Measurements from ENCODE around the gene ITLN2. TPM values are rescaled to one million over a fixed set of nuclear protein-coding genes. Genes with fewer than 3 reads are reported as not detected.
"Not testable (repeated sequence)": the region's sequence is repeated elsewhere in the genome, so short reads cannot be mapped to it uniquely, and the experiment has no call there.

ITLN2 gene
- total RNA-seq, 1 donor: not detected

GRCh38 chr1:160904783-160905616, 49.6 kb downstream of the ITLN2 start:
- no peak overlapping the region for H3K4me3 ChIP-seq (ENCODE audit: low read depth, low read length)
- peak; percentile 46 for DNase-seq (ENCODE audit: low read depth)
- TF ChIP-seq CTCF (IDR thresholded peaks at IDR 0.05; ENCODE audit: insufficient read depth, low read length): no peak

- not testable (repeated sequence) for DNase-seq (ENCODE audit: low read depth)
Measured at GRCh38 chr1:160902251-160902650, 52.4 kb downstream of the ITLN2 start.

GRCh38 chr1:160901768-160902167, 52.8 kb downstream of the ITLN2 start:
- no peak overlapping the region for H3K4me3 ChIP-seq (ENCODE audit: low read depth, low read length)
- no peak for TF ChIP-seq CTCF (IDR thresholded peaks at IDR 0.05; ENCODE audit: insufficient read depth, low read length)

More at GRCh38 chr1:160902251-160902650, 52.4 kb downstream of the ITLN2 start:
- not testable (repeated sequence) for H3K4me3 ChIP-seq (ENCODE audit: low read depth, low read length)

GRCh38 chr1:160900683-160901082, 53.9 kb downstream of the ITLN2 start:
- not testable (repeated sequence) for H3K4me3 ChIP-seq (ENCODE audit: low read depth, low read length); DNase-seq (ENCODE audit: low read depth)

More at GRCh38 chr1:160901768-160902167, 52.8 kb downstream of the ITLN2 start:
- DNase-seq (ENCODE audit: low read depth): no peak

Other genes with a start within 250 kb of the ITLN2 start
- not detected in 2 replicates for gene CD48, start 243.0 kb downstream of the ITLN2 start, total RNA-seq (ENCODE audit: low replicate concordance)
- gene SLAMF7, start 215.6 kb downstream of the ITLN2 start, total RNA-seq (ENCODE audit: low replicate concordance): not detected in 2 replicates
- gene LY9, start 158.6 kb downstream of the ITLN2 start, total RNA-seq (ENCODE audit: low replicate concordance): 0.25 TPM in 1 of 2 replicates, not detected in the other
- 0.33 TPM in 1 of 2 replicates, not detected in the other for gene CD244, start 91.9 kb downstream of the ITLN2 start, total RNA-seq (ENCODE audit: low replicate concordance)
- gene ITLN1, start 69.6 kb downstream of the ITLN2 start, total RNA-seq (ENCODE audit: low replicate concordance): 0.49 TPM in 1 of 2 replicates, not detected in the other
- gene F11R, start 66.3 kb upstream of the ITLN2 start, total RNA-seq (ENCODE audit: low replicate concordance): 0.36 and 3.3 TPM in 2 replicates
- gene TSTD1, start 84.2 kb upstream of the ITLN2 start, total RNA-seq (ENCODE audit: low replicate concordance): 0.90 TPM in 1 of 2 replicates, not detected in the other
- gene USF1, start 91.2 kb upstream of the ITLN2 start, total RNA-seq (ENCODE audit: low replicate concordance): 23.5 and 36.2 TPM in 2 replicates
- gene ARHGAP30, start 115.1 kb upstream of the ITLN2 start, total RNA-seq (ENCODE audit: low replicate concordance): not detected in 2 replicates
- not detected in 2 replicates for gene NECTIN4, start 134.7 kb upstream of the ITLN2 start, total RNA-seq (ENCODE audit: low replicate concordance)
- 0.90 and 1.8 TPM in 2 replicates for gene KLHDC9, start 143.6 kb upstream of the ITLN2 start, total RNA-seq (ENCODE audit: low replicate concordance)
- 39.9 and 50.2 TPM in 2 replicates for gene PFDN2, start 163.2 kb upstream of the ITLN2 start, total RNA-seq (ENCODE audit: low replicate concordance)
- gene NIT1, start 163.3 kb upstream of the ITLN2 start, total RNA-seq (ENCODE audit: low replicate concordance): 13.3 and 18.3 TPM in 2 replicates
- 7.8 and 25.8 TPM in 2 replicates for gene DEDD, start 177.9 kb upstream of the ITLN2 start, total RNA-seq (ENCODE audit: low replicate concordance)
- gene UFC1, start 199.2 kb upstream of the ITLN2 start, total RNA-seq (ENCODE audit: low replicate concordance): 65.3 and 111 TPM in 2 replicates
- gene USP21, start 204.7 kb upstream of the ITLN2 start, total RNA-seq (ENCODE audit: low replicate concordance): 6.1 and 11.6 TPM in 2 replicates
- gene PPOX, start 211.6 kb upstream of the ITLN2 start, total RNA-seq (ENCODE audit: low replicate concordance): 14.0 and 16.0 TPM in 2 replicates
- 8.3 and 11.4 TPM in 2 replicates for gene B4GALT3, start 222.7 kb upstream of the ITLN2 start, total RNA-seq (ENCODE audit: low replicate concordance)
- gene ADAMTS4, start 244.2 kb upstream of the ITLN2 start, total RNA-seq (ENCODE audit: low replicate concordance): 1.1 and 3.1 TPM in 2 replicates
- gene NDUFS2, start 247.6 kb upstream of the ITLN2 start, total RNA-seq (ENCODE audit: low replicate concordance): 65.4 and 67.5 TPM in 2 replicates